ENCODE results near the gene ZNF556.

GRCh38 chr19:2923510-2923909 is 56.4 kb downstream of the ZNF556 start:
- TF ChIP-seq CTCF (conservative IDR thresholded peaks at IDR 0.05; ENCODE audit: low read depth in 2 of 2) (no peak), POLR2AphosphoS5 (IDR thresholded peaks at IDR 0.05; ENCODE audit: low read depth) (no peak), CREB1 (CRISPR knock-in tag; IDR thresholded peaks at IDR 0.05; ENCODE audit: low read depth) (no peak), NANOG (IDR thresholded peaks at IDR 0.05; ENCODE audit: borderline replicate concordance) (no peak), ZNF331 (CRISPR knock-in tag; IDR thresholded peaks at IDR 0.05; ENCODE audit: low read depth) (no peak)
- TF ChIP-seq, protein P1, sequence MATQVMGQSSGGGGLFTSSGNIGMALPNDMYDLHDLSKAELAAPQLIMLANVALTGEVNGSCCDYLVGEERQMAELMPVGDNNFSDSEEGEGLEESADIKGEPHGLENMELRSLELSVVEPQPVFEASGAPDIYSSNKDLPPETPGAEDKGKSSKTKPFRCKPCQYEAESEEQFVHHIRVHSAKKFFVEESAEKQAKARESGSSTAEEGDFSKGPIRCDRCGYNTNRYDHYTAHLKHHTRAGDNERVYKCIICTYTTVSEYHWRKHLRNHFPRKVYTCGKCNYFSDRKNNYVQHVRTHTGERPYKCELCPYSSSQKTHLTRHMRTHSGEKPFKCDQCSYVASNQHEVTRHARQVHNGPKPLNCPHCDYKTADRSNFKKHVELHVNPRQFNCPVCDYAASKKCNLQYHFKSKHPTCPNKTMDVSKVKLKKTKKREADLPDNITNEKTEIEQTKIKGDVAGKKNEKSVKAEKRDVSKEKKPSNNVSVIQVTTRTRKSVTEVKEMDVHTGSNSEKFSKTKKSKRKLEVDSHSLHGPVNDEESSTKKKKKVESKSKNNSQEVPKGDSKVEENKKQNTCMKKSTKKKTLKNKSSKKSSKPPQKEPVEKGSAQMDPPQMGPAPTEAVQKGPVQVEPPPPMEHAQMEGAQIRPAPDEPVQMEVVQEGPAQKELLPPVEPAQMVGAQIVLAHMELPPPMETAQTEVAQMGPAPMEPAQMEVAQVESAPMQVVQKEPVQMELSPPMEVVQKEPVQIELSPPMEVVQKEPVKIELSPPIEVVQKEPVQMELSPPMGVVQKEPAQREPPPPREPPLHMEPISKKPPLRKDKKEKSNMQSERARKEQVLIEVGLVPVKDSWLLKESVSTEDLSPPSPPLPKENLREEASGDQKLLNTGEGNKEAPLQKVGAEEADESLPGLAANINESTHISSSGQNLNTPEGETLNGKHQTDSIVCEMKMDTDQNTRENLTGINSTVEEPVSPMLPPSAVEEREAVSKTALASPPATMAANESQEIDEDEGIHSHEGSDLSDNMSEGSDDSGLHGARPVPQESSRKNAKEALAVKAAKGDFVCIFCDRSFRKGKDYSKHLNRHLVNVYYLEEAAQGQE (IDR thresholded peaks at IDR 0.05; ENCODE audit: unreplicated experiment) = no peak

Measured in GM23338 (cell line).